A549 (cell line): ENCODE data around the gene SMARCAL1. TPM values are rescaled to one million over a fixed set of nuclear protein-coding genes. Genes with fewer than 3 reads are reported as not detected.

ENCODE experiments used
- ATAC-seq, 2 experiments: fragments of 200-7000 bp in 1 of 2; fragments of >200 bp in 1 of 2; cut with Nextera tagmentation in 1 of 2; cut with Tn5 transposase in 1 of 2; 3 replicates each; pipeline versions ENCODE4 v1.8.0 to v1.9.1; 2018 to 2020; ENCODE audit warnings: mild to moderate bottlenecking in 1 of 2, moderate library complexity in 1 of 2
- CTCF ChIA-PET: fragments of 300-600 bp; sonication (Branson Sonifier 250); formaldehyde crosslinking; extraction: SDS; loops from one replicate; lab custom pipeline; 2021; ENCODE audit warnings: antibody characterized with exemption, inconsistent platforms; lab: Yijun Ruan, JAX
- POLR2A ChIA-PET: fragments of 350-600 bp; formaldehyde crosslinking; extraction: SDS; loops from one replicate; lab custom pipeline; 2021; ENCODE audit warnings: antibody characterized with exemption, inconsistent platforms; lab: Yijun Ruan, JAX
- DNase-seq, 2 experiments: peaks; one replicate each; pipeline versions ENCODE4 v3.0.0 to v3.0.0-alpha.2; 2011 to 2016; ENCODE audit warnings: low read depth in 1 of 2, low spot score in 1 of 2
- FAIRE-seq: peaks from 2 replicates; lab custom pipeline; 2011; peaks lifted over from hg19 to GRCh38; lab: Jason Lieb, UNC
- H3K27ac ChIP-seq, 2 experiments: fragments of >200 bp; sonication (Bioruptor Twin); formaldehyde crosslinking; 3 replicates each; pipeline ENCODE4 v1.5.1; 2016 to 2017
- H3K4me1 ChIP-seq: fragments of >200 bp; sonication (Bioruptor Twin); formaldehyde crosslinking; 3 replicates; pipeline ENCODE4 v1.6.1; 2016
- H3K4me2 ChIP-seq: fragments of >200 bp; sonication (Bioruptor Twin); formaldehyde crosslinking; 3 replicates; pipeline ENCODE4 v1.6.1; 2016
- H3K4me3 ChIP-seq: fragments of >200 bp; sonication (Bioruptor Twin); formaldehyde crosslinking; 3 replicates; pipeline ENCODE4 v1.5.1; 2016
- H3K9me3 ChIP-seq: fragments of >200 bp; sonication (Bioruptor Twin); formaldehyde crosslinking; 3 replicates; pipeline ENCODE4 v1.6.1; 2016
- BHLHE40 ChIP-seq: IDR thresholded peaks from 2 replicates; pipeline ENCODE4 v1.6.1; 2012; ENCODE audit warnings: low read depth, low read length, inconsistent platforms
- CEBPB ChIP-seq, 2 experiments: fragments of >200 bp in 1 of 2; sonication (Bioruptor Twin) in 1 of 2; formaldehyde crosslinking in 1 of 2; IDR thresholded peaks; 2 replicates each; pipeline ENCODE4 v1.6.1; 2012 to 2016
- CHD4 ChIP-seq: fragments of 200-600 bp; sonication (generic); IDR thresholded peaks from 2 replicates; pipeline ENCODE4 v1.6.1; 2016; ENCODE audit warnings: antibody characterized with exemption, mild to moderate bottlenecking, borderline replicate concordance
- CTCF ChIP-seq: fragments of >200 bp; sonication (Bioruptor Twin); formaldehyde crosslinking; IDR thresholded peaks from 3 replicates; pipeline ENCODE4 v1.5.1; 2016
- E2F6 ChIP-seq: IDR thresholded peaks from 2 replicates; pipeline ENCODE4 v1.6.1; 2012; ENCODE audit warnings: low read depth, borderline replicate concordance
- EHF ChIP-seq: fragments of 250-450 bp; sonication (Bioruptor Pico); IDR thresholded peaks from 2 replicates; pipeline ENCODE4 v1.5.0; 2020; ENCODE audit warnings: mild to moderate bottlenecking
- EHMT2 ChIP-seq: fragments of 200-600 bp; sonication (generic); IDR thresholded peaks from 2 replicates; pipeline ENCODE4 v1.6.1; 2016; ENCODE audit warnings: antibody characterized with exemption, low read depth, mild to moderate bottlenecking, moderate library complexity
- ELK1 ChIP-seq: fragments of 150-350 bp; IDR thresholded peaks from 2 replicates; pipeline ENCODE4 v1.6.1; 2014; ENCODE audit warnings: low read depth, mild to moderate bottlenecking, low read length
- FOSB ChIP-seq: fragments of 250-450 bp; sonication (Bioruptor Pico); IDR thresholded peaks from 2 replicates; pipeline ENCODE4 v1.5.0; 2020; ENCODE audit warnings: mild to moderate bottlenecking, moderate library complexity
- FOXS1 ChIP-seq: fragments of 250-450 bp; sonication (Bioruptor Pico); IDR thresholded peaks from 2 replicates; pipeline ENCODE4 v1.5.0; 2020; ENCODE audit warnings: mild to moderate bottlenecking, moderate library complexity
- HES2 ChIP-seq: fragments of >200 bp; sonication (Bioruptor Twin); formaldehyde crosslinking; IDR thresholded peaks from 2 replicates; pipeline ENCODE4 v1.6.1; 2016
- HEYL ChIP-seq: fragments of 250-450 bp; sonication (Bioruptor Pico); IDR thresholded peaks from 2 replicates; pipeline ENCODE4 v1.8.0; 2021; ENCODE audit warnings: mild to moderate bottlenecking, moderate library complexity
- HOXB13 ChIP-seq: fragments of 250-450 bp; sonication (Bioruptor Pico); IDR thresholded peaks from 2 replicates; pipeline ENCODE4 v1.5.0; 2020; ENCODE audit warnings: low read depth, mild to moderate bottlenecking, moderate library complexity
- JUN ChIP-seq, 2 experiments: fragments of >200 bp; sonication (Bioruptor Twin); formaldehyde crosslinking; IDR thresholded peaks; 2 replicates in 1 of 2; 3 replicates in 1 of 2; pipeline ENCODE4 v1.6.1; 2016 to 2017
- KDM5A ChIP-seq: fragments of 200-600 bp; sonication (generic); IDR thresholded peaks from 2 replicates; pipeline ENCODE4 v1.6.1; 2016; ENCODE audit warnings: antibody characterized with exemption, mild to moderate bottlenecking
- MAZ ChIP-seq: fragments of 150-350 bp; IDR thresholded peaks from 2 replicates; pipeline ENCODE4 v1.6.1; 2014; ENCODE audit warnings: antibody characterized with exemption, low read depth, low read length, borderline replicate concordance
- MYC ChIP-seq: IDR thresholded peaks from 2 replicates; pipeline ENCODE4 v1.6.1; 2012; ENCODE audit warnings: mild to moderate bottlenecking, inconsistent platforms, low read length, improper control_type of control experiment, borderline replicate concordance
- NR3C1 ChIP-seq: fragments of >200 bp; sonication (Bioruptor Twin); formaldehyde crosslinking; IDR thresholded peaks from 3 replicates; pipeline ENCODE4 v1.6.1; 2017
- PHF8 ChIP-seq: fragments of 200-600 bp; sonication (generic); IDR thresholded peaks from 2 replicates; pipeline ENCODE4 v1.6.1; 2016; ENCODE audit warnings: low read depth, mild to moderate bottlenecking, antibody characterized with exemption, moderate library complexity, borderline replicate concordance
- POLR2AphosphoS2 ChIP-seq: conservative IDR thresholded peaks from 2 replicates; pipeline ENCODE4 v1.6.1; 2012; ENCODE audit warnings: low read length, improper control_type of control experiment, inconsistent platforms
- RARB ChIP-seq: fragments of 250-450 bp; sonication (Bioruptor Pico); IDR thresholded peaks from 2 replicates; pipeline ENCODE4 v1.8.0; 2021; ENCODE audit warnings: mild to moderate bottlenecking, moderate library complexity
- TP53 ChIP-seq: fragments of 250-450 bp; sonication (Bioruptor Pico); IDR thresholded peaks from 2 replicates; pipeline ENCODE4 v1.5.0; 2021; ENCODE audit warnings: mild to moderate bottlenecking, moderate library complexity
- USF2 ChIP-seq: fragments of 450-650 bp; IDR thresholded peaks from 2 replicates; pipeline ENCODE4 v1.6.1; 2014; ENCODE audit warnings: antibody characterized with exemption
- ZC3H11A ChIP-seq: fragments of 450-650 bp; IDR thresholded peaks from 2 replicates; pipeline ENCODE4 v1.6.1; 2014; ENCODE audit warnings: antibody characterized with exemption, mild to moderate bottlenecking
- WGBS: methylation state at CpG from one replicate; pipeline ENCODE4 v1.1.6; 2017; ENCODE audit errors: missing lambda C conversion rate; 5-methylcytosine and 5-hydroxymethylcytosine counted together
- polyA plus RNA-seq, 4 experiments: library from polyadenylated mRNA; depleted of rRNA in 3 of 4; stranded (reverse); fragments of >200 nt; fragmentation: RNase III in 1 of 4; extraction: RNeasy Plus Mini Kit Qiagen cat#74134 plus additional on column Dnase treatment in 1 of 4; gene quantifications; 2 replicates in 3 of 4; 3 replicates in 1 of 4; pipeline ENCODE4 v1.2.3, GENCODE V29; 2011 to 2017
- TF ChIP-seq, protein P1 (sequence below): fragments of 250-450 bp; sonication (Bioruptor Pico); IDR thresholded peaks from 2 replicates; pipeline ENCODE4 v1.5.0; 2020; ENCODE audit warnings: low read depth, mild to moderate bottlenecking, moderate library complexity
- TF ChIP-seq, protein P2 (sequence below): fragments of 200-600 bp; sonication (generic); IDR thresholded peaks from 2 replicates; pipeline ENCODE4 v1.6.1; 2016; ENCODE audit warnings: antibody characterized with exemption, mild to moderate bottlenecking, moderate library complexity

Gene SMARCAL1
- polyA plus RNA-seq, 2 of the 4 experiments (the other 2 are of a cell fraction) = 18.4 to 28.7 TPM

DNA sequence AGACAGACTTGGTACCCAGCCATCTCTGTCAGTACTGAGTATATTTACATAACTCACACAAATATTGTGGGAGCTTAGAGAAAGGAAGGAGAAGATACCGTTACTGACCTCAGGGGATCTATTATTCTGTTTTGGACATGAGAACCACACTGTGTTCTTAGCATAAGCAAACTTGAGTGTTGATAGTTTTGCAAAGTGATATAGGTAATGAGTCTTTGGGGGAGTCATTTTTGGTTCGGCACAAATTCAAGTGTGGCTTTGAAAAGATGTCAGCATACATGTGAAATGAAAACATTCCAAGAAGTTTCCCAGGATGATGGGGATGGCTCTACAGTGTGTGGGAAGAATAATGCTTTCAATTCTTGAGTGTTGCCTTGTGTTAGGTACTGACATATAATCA is 24.1 kb downstream of the SMARCAL1 start:
- POLR2A ChIA-PET = no interaction called here
- DNase-seq (no peak), ATAC-seq (no peak), FAIRE-seq (no peak)
- Histone ChIP-seq H3K9me3 (no peaks in the 10 kb centered on the region), H3K4me2 (no peak overlapping the region), H3K4me1 (no peaks in the 10 kb centered on the region), H3K27ac (no peak overlapping the region), H3K4me3 (no peak overlapping the region)
- WGBS = 76% methylated on average over 2 of the region's 2 CpGs
- no peak for TF ChIP-seq PHF8
- TF ChIP-seq MYC = no peak
- no peak for TF ChIP-seq ELK1
- no peak for TF ChIP-seq KDM5A
- no peak for TF ChIP-seq MAZ
- no peak for TF ChIP-seq HES2
- no peak for TF ChIP-seq HOXB13
- no peak for TF ChIP-seq FOXS1
- no peak for TF ChIP-seq NR3C1
- TF ChIP-seq POLR2AphosphoS2 = no peak
- no peak for TF ChIP-seq USF2
- no peak for TF ChIP-seq CHD4
- TF ChIP-seq ZC3H11A = no peak
- TF ChIP-seq, protein P1, sequence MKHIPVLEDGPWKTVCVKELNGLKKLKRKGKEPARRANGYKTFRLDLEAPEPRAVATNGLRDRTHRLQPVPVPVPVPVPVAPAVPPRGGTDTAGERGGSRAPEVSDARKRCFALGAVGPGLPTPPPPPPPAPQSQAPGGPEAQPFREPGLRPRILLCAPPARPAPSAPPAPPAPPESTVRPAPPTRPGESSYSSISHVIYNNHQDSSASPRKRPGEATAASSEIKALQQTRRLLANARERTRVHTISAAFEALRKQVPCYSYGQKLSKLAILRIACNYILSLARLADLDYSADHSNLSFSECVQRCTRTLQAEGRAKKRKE (CRISPR knock-in tag) = no peak
- TF ChIP-seq FOSB (CRISPR knock-in tag) = no peak
- TF ChIP-seq CEBPB (IDR thresholded peaks at IDR 0.05) = no peak
- TF ChIP-seq RARB = no peak
- CTCF ChIA-PET = interaction anchor here (2.6 kb wide), 1 partner anchor 10 kb away, joined by 11 read pairs; no protein-coding TSS in a partner anchor

- FAIRE-seq (no peak), ATAC-seq (no peak), DNase-seq (no peak)
- Histone ChIP-seq H3K4me2 (no peak overlapping the region), H3K4me3 (no peak overlapping the region), H3K9me3 (no peaks in the 10 kb centered on the region), H3K27ac (no peak overlapping the region), H3K4me1 (no peaks in the 10 kb centered on the region)
- TF ChIP-seq E2F6 (no peak), CTCF (no peak), HEYL (CRISPR knock-in tag) (no peak), BHLHE40 (no peak), HOXB13 (no peak), USF2 (no peak), TP53 (CRISPR knock-in tag) (no peak), EHMT2 (no peak), JUN (IDR thresholded peaks at IDR 0.05) (no peak), ZC3H11A (no peak), FOXS1 (no peak), FOSB (CRISPR knock-in tag) (no peak), EHF (CRISPR knock-in tag) (no peak)
- TF ChIP-seq, protein P2, sequence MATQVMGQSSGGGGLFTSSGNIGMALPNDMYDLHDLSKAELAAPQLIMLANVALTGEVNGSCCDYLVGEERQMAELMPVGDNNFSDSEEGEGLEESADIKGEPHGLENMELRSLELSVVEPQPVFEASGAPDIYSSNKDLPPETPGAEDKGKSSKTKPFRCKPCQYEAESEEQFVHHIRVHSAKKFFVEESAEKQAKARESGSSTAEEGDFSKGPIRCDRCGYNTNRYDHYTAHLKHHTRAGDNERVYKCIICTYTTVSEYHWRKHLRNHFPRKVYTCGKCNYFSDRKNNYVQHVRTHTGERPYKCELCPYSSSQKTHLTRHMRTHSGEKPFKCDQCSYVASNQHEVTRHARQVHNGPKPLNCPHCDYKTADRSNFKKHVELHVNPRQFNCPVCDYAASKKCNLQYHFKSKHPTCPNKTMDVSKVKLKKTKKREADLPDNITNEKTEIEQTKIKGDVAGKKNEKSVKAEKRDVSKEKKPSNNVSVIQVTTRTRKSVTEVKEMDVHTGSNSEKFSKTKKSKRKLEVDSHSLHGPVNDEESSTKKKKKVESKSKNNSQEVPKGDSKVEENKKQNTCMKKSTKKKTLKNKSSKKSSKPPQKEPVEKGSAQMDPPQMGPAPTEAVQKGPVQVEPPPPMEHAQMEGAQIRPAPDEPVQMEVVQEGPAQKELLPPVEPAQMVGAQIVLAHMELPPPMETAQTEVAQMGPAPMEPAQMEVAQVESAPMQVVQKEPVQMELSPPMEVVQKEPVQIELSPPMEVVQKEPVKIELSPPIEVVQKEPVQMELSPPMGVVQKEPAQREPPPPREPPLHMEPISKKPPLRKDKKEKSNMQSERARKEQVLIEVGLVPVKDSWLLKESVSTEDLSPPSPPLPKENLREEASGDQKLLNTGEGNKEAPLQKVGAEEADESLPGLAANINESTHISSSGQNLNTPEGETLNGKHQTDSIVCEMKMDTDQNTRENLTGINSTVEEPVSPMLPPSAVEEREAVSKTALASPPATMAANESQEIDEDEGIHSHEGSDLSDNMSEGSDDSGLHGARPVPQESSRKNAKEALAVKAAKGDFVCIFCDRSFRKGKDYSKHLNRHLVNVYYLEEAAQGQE = no peak
- POLR2A ChIA-PET = no interaction called here
- WGBS = 72% methylated on average over 3 of the region's 3 CpGs
- CTCF ChIA-PET = no interaction called here
Measured at GRCh38 chr2:216441308-216442010, 29.2 kb downstream of the SMARCAL1 start.
